Breast epithelium (tissue), 3 donors: ENCODE measurements around the gene CAMLG.

Experiments
- CTCF ChIP-seq, 3 donors: fragments of 450-650 bp; IDR thresholded peaks; one replicate each; pipeline ENCODE4 v1.5.1; 2016 to 2017; ENCODE audit warnings: antibody characterized with exemption in 3 of 3, mild to moderate bottlenecking in 3 of 3, moderate library complexity in 3 of 3
- POLR2A ChIP-seq: fragments of 450-650 bp; IDR thresholded peaks from one replicate; pipeline ENCODE4 v1.6.1; 2016; ENCODE audit warnings: antibody characterized with exemption, mild to moderate bottlenecking, moderate library complexity

- TF ChIP-seq CTCF (IDR thresholded peaks at IDR 0.05), result no peak
- TF ChIP-seq POLR2A, result no peak
These were observed 46.0 kb downstream of the CAMLG start for GRCh38 chr5:134784241-134784920.
